ENCODE measurements around the gene BABAM2.

BABAM2 gene

GRCh38 chr2:28354920-28355520, 464.5 kb downstream of the BABAM2 start:
- H3K9ac ChIP-seq, result no peak overlapping the region
- no peak overlapping the region for H3K4me3 ChIP-seq (ENCODE audit: low read depth, low read length)
- H3K9me3 ChIP-seq (ENCODE audit: control insufficient read depth, low read length), result no peaks in the 10 kb centered on the region
- H3K4me2 ChIP-seq (ENCODE audit: low read length), result no peak overlapping the region
- no peaks in the 10 kb centered on the region for H3K27me3 ChIP-seq (ENCODE audit: control insufficient read depth, insufficient read depth, low read length)
- TF ChIP-seq, protein P1, sequence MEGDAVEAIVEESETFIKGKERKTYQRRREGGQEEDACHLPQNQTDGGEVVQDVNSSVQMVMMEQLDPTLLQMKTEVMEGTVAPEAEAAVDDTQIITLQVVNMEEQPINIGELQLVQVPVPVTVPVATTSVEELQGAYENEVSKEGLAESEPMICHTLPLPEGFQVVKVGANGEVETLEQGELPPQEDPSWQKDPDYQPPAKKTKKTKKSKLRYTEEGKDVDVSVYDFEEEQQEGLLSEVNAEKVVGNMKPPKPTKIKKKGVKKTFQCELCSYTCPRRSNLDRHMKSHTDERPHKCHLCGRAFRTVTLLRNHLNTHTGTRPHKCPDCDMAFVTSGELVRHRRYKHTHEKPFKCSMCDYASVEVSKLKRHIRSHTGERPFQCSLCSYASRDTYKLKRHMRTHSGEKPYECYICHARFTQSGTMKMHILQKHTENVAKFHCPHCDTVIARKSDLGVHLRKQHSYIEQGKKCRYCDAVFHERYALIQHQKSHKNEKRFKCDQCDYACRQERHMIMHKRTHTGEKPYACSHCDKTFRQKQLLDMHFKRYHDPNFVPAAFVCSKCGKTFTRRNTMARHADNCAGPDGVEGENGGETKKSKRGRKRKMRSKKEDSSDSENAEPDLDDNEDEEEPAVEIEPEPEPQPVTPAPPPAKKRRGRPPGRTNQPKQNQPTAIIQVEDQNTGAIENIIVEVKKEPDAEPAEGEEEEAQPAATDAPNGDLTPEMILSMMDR (IDR thresholded peaks at IDR 0.05), result no peak
- no peak overlapping the region for H3K27ac ChIP-seq
- no peaks in the 10 kb centered on the region for H3K79me2 ChIP-seq
- peak overlapping the region; percentile 85 for H2AFZ ChIP-seq
- H3K36me3 ChIP-seq (ENCODE audit: control insufficient read depth, insufficient read depth, low read length), result no peaks in the 10 kb centered on the region
- H3K4me1 ChIP-seq, result peaks cover 15% of the 10 kb centered on the region

GRCh38 chr2:28355521-28356094, 465.1 kb downstream of the BABAM2 start:
- no peak overlapping the region for H3K9ac ChIP-seq
- TF ChIP-seq, protein P1 (IDR thresholded peaks at IDR 0.05), result no peak
- peaks cover 15% of the 10 kb centered on the region for H3K4me1 ChIP-seq

GRCh38 chr2:28356095-28356911, 465.8 kb downstream of the BABAM2 start:
- TF ChIP-seq, protein P1 (IDR thresholded peaks at IDR 0.05), result no peak
- H3K4me1 ChIP-seq, result peaks cover 15% of the 10 kb centered on the region

More at GRCh38 chr2:28355521-28356094, 465.1 kb downstream of the BABAM2 start:
- H2AFZ ChIP-seq, result peak overlapping the region; percentile 85
- no peak overlapping the region for H3K4me2 ChIP-seq (ENCODE audit: low read length)
- no peaks in the 10 kb centered on the region for H3K27me3 ChIP-seq (ENCODE audit: control insufficient read depth, insufficient read depth, low read length)
- no peaks in the 10 kb centered on the region for H3K36me3 ChIP-seq (ENCODE audit: control insufficient read depth, insufficient read depth, low read length)
- no peaks in the 10 kb centered on the region for H3K9me3 ChIP-seq (ENCODE audit: control insufficient read depth, low read length)
- peak overlapping the region; percentile 62 for H3K27ac ChIP-seq
- no peak overlapping the region for H3K4me3 ChIP-seq (ENCODE audit: low read depth, low read length)
- no peaks in the 10 kb centered on the region for H3K79me2 ChIP-seq

GRCh38 chr2:28357055-28357454, 466.5 kb downstream of the BABAM2 start:
- H2AFZ ChIP-seq, result no peak overlapping the region
- TF ChIP-seq, protein P1 (IDR thresholded peaks at IDR 0.05), result no peak
- no peak overlapping the region for H3K4me2 ChIP-seq (ENCODE audit: low read length)
- peaks cover 15% of the 10 kb centered on the region for H3K4me1 ChIP-seq
- no peaks in the 10 kb centered on the region for H3K36me3 ChIP-seq (ENCODE audit: control insufficient read depth, insufficient read depth, low read length)
- no peaks in the 10 kb centered on the region for H3K27me3 ChIP-seq (ENCODE audit: control insufficient read depth, insufficient read depth, low read length)
- H3K27ac ChIP-seq, result no peak overlapping the region
- H3K9me3 ChIP-seq (ENCODE audit: control insufficient read depth, low read length), result no peaks in the 10 kb centered on the region
- no peak overlapping the region for H3K4me3 ChIP-seq (ENCODE audit: low read depth, low read length)
- no peaks in the 10 kb centered on the region for H3K79me2 ChIP-seq
- no peak overlapping the region for H3K9ac ChIP-seq

More at GRCh38 chr2:28356095-28356911, 465.8 kb downstream of the BABAM2 start:
- Histone ChIP-seq H3K27me3 (ENCODE audit: control insufficient read depth, insufficient read depth, low read length) (no peaks in the 10 kb centered on the region), H3K9ac (no peak overlapping the region), H3K79me2 (no peaks in the 10 kb centered on the region), H3K4me2 (ENCODE audit: low read length) (no peak overlapping the region), H2AFZ (peak overlapping the region; percentile 85), H3K36me3 (ENCODE audit: control insufficient read depth, insufficient read depth, low read length) (no peaks in the 10 kb centered on the region), H3K27ac (peak overlapping the region; percentile 62), H3K9me3 (ENCODE audit: control insufficient read depth, low read length) (no peaks in the 10 kb centered on the region), H3K4me3 (ENCODE audit: low read depth, low read length) (no peak overlapping the region)

Measured in parathyroid adenoma (tissue), 2 donors.